DMS 273 (cell line): ENCODE data around the gene SIT1.

Experiments used
- DNase-seq: peaks from one replicate; lab custom pipeline; 2025; ENCODE audit not compliant: unreplicated experiment; lab: John Stamatoyannopoulos, UW

The SIT1 gene

GRCh38 chr9:35608221-35608620, 42.5 kb downstream of the SIT1 start:
- DNase-seq: no peak

DNA sequence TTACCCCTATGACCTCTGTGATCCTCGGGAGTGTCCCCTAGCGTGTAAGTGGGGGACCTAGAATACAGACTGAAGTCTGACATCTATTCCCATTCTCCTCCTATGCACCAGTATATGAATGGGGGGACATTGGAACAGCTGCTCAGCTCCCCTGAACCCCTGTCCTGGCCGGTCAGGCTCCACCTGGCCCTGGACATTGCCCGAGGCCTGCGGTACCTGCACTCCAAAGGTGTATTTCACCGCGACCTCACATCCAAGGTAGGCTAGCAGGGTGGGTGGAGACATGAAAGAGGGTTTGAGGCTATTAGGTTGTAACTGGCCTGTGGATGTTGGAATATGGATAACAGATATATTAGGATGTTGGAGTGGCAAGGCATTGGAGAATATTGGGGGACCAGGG, 44.0 kb downstream of the SIT1 start:
- no peak for DNase-seq

DNA sequence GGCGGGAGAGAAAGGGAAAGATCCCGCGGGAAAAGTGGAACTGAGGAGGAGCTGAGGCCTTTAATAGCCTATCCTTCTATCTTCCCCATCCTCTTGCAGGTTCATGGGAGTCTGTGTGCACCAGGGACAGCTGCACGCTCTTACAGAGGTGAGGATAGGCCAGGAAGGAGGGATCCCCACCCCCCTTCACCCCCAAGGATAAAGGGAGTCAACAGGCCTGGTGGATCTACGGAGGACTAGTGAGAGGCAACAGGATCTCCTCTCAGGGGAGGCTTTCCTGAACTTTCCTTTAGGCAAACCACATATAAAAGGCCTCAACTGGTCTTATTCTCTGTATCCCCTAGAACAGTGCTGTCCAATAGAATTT, 44.6 kb downstream of the SIT1 start:
- no peak for DNase-seq

- DNase-seq: peak; percentile 81
Measured at GRCh38 chr9:35605351-35606137, 45.2 kb downstream of the SIT1 start.

DNA sequence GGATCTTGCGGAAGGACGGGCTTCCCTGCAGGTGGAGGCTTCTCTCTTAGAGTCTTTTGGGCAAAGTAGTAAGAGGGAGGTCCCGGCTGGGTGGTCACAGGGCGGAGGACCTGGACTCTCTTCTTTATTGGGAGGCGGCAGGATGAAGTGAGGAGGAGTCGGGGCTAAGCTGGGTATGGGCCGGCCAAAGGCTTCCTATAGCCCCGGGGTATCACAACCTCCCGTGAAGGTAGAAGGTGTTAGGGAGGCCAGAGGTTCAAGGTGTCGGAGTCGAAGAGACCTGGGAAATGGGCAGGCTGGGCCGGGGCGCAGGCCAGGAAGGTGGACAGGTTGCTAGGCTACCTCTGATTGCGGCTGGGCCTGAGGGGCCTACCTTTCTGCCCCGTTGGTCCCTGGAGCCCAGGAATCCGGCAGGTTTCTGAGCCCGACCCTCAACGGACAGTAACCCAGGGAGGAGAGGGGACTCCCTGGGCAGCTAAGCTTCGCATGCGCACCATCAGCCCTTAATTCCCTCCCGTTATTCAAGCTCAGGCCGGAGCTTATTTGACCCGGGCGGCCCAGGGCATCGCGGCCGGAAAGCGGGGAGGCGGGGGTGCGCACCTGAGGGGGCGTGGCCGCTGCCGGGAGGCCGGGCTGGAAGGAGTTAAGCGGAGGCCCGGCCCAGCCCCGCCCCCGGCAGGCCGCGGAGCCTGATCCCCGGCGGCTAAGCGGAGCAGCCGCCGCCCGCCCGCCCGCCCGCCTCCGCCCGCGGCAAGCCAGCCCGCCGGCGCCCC, 46.0 kb downstream of the SIT1 start, which contains the start of gene TESK1:
TESK1 (plus strand) TSS at position 685 of the 773 bp plus-strand sequence. CDS start 358 bp downstream, outside the sequence.
- DNase-seq: peak; percentile 86

DNA sequence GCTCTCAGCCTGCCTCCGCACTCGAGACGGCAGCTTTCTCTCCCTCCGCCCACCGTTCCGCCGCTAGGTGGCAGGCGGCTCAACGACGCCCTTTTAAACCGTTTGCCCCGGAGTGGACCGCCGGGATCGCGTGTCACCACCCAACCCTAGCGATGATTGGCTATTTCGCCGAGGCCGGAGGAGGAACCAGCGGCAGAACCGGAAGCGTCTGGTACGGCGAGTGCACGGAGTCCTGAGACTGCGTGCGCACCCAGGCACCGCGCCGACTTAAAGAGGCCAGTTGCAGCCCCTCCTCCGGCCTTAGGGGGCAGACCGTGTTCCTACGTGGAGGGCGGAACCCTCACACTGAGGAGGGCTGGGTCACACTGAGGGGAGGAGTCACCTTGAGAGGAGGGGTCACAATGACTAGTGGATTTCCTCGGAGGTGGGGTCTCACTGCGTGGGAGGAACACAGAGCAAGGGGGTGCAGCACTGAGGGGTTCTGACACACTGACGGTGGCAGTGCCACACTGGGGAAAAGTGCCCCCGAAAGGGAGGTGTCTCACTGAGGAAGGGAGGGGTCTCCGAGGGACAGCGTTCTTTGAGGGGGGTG, 46.6 kb downstream of the SIT1 start:
- DNase-seq: peak; percentile 100

DNA sequence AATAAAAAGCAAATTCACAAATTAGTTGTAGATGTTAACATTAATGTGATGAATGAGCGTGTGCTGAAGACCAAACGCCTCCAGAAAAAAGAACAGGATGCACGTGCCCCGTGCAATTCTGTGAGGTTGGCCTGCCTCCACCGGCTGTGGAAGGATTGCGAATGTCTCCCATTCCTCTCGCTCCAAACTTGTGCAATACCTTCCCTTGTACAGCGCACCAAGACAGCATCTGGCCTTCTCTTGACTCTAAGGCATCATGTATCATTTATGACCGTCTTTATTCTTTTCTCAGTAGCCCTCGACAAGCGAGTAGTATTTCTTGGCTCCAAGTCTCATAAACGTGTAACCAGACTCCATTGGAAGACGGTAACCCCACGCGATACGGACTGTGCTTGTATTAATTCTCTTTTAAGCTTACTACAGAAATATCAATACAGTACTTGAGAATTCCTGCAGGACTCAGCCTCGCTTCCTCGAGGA, 47.2 kb downstream of the SIT1 start:
- peak; percentile 82 for DNase-seq

GRCh38 chr9:35599763-35600604, 50.7 kb downstream of the SIT1 start:
- DNase-seq: no peak
